Left cardiac atrium (tissue), 4 donors: ENCODE data around the gene PGK1. TPM values are rescaled to one million over a fixed set of nuclear protein-coding genes. Genes with fewer than 3 reads are reported as not detected.
A peak's percentile ranks its signal among the peaks of the same experiment; 100 is the strongest.
"Not testable (repeated sequence)": the region's sequence is repeated elsewhere in the genome, so short reads cannot be mapped to it uniquely, and the experiment has no call there.

Experiments used
- ATAC-seq, 2 donors: fragments of 200-7000 bp; cut with Tn5 transposase; one replicate each; pipeline ENCODE4 v1.9.1; 2020; ENCODE audit warnings: mild to moderate bottlenecking in 2 of 2, moderate library complexity in 2 of 2
- DNase-seq: peaks from one replicate; pipeline ENCODE4 v3.0.0-alpha.2; 2020
- intact Hi-C, 2 donors: fragments of 100-400 bp; cut with DNase I; formaldehyde crosslinking; loops; one replicate each; pipeline versions ENCODE4 v1.14.1 to v1.15.1; 2022 to 2023
- long read RNA-seq: library from polyadenylated mRNA; unstranded; transcript quantifications from one replicate; pipeline ENCODE4 v2.0.0, GENCODE V29; 2021
- total RNA-seq, 2 donors: library from RNA; stranded (reverse); fragmentation: NEBNext Ultra II Directional; extraction: Animal tissue kit (Norgen Biotek cat#: 25700); gene quantifications; one replicate each; pipeline ENCODE4 v1.2.1, GENCODE V29; 2021
- donor health status: DM: no; HTN: yes; CAD: no.
- donor health status: DM: no; HTN: yes; CAD: no; lungs with severe emphysema.
- donor health status: DM: yes; HTN: yes; CAD: no.
- donor health status: Dilated cardiomyopathy.

PGK1 gene
- 100 to 1,000 TPM; 346 to 453 TPM for total RNA-seq
- long read RNA-seq, full-length matches to known transcripts, result 1,215 of 1,277 reads
- long read RNA-seq, partial matches to known transcripts, result 41 of 1,277 reads
- long read RNA-seq, other reads (novel, unspliced or antisense), result 21 of 1,277 reads

DNA sequence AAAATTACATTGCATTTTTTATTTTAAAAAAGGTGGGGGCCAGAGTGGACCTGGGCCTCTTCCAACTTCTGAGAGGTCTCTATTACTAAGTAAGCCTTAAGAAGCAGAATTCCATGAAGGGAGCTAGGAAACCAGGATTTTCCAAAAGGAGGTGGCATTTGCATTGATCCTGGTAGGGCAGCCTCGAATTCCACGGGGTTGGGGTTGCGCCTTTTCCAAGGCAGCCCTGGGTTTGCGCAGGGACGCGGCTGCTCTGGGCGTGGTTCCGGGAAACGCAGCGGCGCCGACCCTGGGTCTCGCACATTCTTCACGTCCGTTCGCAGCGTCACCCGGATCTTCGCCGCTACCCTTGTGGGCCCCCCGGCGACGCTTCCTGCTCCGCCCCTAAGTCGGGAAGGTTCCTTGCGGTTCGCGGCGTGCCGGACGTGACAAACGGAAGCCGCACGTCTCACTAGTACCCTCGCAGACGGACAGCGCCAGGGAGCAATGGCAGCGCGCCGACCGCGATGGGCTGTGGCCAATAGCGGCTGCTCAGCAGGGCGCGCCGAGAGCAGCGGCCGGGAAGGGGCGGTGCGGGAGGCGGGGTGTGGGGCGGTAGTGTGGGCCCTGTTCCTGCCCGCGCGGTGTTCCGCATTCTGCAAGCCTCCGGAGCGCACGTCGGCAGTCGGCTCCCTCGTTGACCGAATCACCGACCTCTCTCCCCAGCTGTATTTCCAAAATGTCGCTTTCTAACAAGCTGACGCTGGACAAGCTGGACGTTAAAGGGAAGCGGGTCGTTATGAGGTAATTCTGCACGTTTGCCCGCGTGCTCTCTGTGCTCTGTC is at the start of gene PGK1:
PGK1 (plus strand) TSS at position 626 of the 824 bp plus-strand sequence; CDS start at position 719, 93 bp downstream.
- peak; percentile 96 for DNase-seq
- peak; percentile 97 to 99 for ATAC-seq
- intact Hi-C loops, result no loop called here

DNA sequence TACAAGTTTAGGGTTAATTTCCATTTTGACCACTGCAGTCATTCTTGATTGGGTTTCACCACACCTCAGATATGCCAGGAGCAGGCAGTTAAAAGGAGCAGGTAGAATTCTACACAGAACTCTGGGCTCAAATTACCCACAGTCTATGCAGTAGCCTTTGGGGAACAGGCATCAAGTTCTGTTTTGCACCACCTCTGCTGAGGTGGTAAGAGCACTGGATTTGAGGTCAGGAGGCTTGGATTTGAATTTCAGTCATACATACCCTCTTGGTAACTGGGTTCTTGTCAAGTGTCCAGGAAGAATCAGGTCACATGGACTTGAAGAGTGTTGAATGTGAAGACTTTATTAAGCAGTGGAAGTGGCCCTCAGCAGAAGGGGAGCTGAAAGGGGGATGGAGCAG is 40.4 kb upstream of the PGK1 start:
- ATAC-seq (no peak), DNase-seq (no peak)
- intact Hi-C loops, result no loop called here

DNA sequence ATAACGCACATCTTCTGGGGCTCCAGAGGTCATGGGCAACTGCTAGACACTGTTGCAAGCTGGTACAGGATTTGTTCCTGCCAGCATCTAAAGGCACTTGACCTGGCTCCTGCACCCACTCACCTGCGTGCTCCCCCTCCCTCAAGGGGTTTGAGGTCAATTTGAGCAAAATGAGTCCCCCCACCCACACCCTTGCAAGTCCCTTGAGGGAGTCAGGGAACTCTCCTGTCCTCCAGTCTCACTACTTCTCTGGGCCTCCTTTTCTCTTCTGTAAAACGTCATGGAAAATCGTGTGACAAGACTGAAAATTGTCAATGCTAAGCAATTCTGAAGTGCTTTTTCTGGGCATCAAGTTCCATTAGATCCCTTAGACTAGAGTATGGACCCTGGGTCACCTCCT is 39.9 kb upstream of the PGK1 start:
- DNase-seq (no peak), ATAC-seq (no peak)
- intact Hi-C loops, result no loop called here

DNA sequence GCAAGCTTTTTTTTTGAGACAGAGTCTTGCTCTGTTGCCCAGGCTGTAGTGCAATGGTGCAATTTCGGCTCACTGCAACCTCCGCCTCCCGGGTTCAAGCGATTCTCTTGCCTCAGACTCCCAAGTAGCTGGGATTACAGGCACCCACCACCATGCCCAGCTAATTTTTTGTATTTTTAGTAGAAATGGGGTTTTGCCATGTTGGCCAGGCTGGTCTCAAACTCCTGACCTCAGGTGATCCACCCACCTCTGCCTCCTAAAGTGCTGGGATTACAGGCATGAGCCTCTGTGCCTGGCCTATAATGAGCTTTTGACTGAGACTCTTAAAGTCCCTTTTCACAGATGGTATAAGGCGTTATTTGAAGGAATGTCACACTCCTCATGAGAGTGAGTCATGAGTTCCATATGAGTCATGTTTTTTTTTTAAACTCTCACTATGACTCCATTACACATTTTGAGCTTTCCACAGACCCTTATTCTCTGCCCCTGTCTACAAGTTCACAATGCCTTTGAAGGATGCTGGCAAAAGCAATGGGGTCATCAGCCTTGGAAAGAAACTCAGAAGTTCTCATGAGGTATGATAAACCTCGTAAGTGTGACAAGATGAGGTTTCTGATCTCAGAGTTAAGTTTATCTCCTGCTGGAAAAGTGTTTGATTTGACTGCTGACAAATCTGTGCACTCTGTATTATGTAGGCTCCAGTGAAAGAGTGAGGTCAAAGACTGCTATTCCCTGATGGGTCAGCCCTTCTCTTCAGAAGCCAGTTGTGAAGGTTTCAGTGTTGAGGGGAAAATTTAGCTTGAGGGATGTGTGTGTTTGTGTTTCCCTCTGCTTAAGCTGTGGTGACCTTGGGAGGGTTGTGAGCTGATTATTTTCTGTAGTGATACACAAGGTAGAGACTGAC is 39.1 kb upstream of the PGK1 start:
- DNase-seq, intact Hi-C loops: not testable (repeated sequence)
- ATAC-seq, result peak in 1 of 2 donors; percentile 89

DNA sequence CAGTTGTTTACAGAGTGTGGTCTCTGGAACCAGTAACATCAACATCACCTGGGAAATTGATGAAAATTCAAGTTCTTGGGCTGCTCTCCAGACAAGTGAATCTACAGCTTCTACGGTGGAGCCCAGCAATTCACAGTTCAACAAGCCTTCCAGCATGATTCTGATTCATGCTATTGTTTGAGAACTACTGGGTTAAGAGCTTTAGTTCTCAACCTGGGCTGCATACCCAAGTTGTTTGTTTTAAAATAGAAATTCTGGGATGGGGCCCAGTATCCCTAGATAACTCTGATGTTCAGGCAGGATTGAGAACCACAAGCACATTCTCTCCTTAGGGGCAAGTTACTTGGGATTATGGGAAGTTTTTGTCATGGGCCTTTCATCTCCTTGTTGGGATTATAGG is 37.9 kb upstream of the PGK1 start:
- no peak for ATAC-seq
- intact Hi-C loops, result no loop called here
- DNase-seq, result no peak

DNA sequence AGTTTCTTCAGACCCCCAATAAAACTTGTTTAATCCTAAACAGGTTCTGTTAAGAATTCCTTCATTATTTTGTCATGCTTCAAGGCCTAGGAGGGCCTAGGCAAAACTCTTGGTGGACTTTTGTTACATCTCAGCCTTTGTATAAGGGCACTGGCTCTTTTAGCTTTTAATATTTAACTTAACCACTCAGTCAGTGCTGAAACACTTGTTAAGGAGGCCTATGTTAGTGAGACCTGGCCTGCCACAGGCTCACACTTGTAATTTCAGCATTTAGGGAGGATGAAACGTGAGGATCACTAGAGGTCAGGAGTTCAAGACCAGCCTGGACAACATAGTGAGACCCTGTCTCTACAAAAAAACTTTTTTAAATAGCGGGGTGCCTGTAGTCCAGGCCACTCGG is 32.7 kb upstream of the PGK1 start:
- no peak for ATAC-seq
- DNase-seq, result no peak
- intact Hi-C loops, result no loop called here

DNA sequence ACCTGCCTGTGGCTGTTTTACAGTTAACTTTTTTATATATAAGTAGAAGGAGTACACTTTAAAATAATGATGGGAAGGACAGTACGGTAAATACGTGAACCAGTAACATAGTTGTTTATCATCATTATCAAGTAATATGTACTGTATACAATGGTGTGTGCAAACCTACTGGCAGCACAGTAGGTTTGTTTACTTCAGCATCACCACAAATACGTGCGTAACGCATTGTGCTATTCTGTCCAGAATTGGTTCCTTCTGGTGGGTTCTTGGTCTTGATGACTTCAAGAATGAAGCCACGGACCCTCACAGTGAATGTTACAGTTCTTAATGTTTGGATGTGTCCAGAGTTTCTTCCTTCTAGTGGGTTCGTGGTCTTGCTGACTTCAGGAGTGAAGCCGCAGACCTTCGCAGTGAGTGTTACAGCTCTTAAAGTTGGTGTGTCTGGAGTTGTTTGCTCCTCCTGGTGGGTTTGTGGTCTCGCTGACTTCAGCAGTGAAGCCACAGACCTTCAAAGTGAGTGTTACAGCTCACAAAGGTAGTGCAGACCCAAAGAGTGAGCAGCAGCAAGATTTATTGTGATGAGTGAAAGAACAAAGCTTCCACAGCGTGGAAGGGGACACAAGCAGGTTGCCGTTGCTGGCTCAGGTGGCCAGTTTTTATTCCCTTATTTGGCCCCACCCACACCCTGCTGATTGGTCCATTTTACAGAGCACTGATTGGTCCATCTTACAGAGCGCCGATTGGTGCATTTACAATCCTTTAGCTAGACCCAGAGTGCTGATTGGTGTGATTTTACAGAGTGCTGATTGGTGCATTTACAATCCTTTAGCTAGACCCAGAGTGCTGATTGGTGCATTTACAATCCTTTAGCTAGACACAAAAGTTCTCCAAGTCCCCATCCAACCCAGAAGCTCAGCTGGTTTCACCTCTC is 30.6 kb upstream of the PGK1 start:
- DNase-seq, ATAC-seq, intact Hi-C loops: not testable (repeated sequence)

DNA sequence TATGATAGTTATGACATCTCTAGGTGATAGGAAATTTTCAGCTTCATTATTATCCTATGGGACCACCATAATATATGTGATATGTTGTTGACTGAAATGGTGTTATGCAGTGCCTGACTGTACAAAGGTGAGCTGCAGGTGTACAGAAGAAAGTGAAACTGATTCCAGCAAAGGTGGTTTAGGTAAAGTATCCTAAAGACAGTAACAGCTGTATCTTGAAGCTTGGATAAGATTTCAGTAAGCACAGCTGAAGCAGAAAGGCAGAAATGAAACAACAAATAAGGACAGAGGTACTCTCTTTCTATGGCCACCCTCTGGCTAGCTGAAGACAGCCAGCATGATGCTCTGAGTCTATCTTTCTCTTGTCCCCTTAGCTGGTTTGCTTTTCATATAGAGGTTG is 30.0 kb upstream of the PGK1 start:
- DNase-seq, result no peak
- intact Hi-C loops, result no loop called here
- ATAC-seq, result no peak

DNA sequence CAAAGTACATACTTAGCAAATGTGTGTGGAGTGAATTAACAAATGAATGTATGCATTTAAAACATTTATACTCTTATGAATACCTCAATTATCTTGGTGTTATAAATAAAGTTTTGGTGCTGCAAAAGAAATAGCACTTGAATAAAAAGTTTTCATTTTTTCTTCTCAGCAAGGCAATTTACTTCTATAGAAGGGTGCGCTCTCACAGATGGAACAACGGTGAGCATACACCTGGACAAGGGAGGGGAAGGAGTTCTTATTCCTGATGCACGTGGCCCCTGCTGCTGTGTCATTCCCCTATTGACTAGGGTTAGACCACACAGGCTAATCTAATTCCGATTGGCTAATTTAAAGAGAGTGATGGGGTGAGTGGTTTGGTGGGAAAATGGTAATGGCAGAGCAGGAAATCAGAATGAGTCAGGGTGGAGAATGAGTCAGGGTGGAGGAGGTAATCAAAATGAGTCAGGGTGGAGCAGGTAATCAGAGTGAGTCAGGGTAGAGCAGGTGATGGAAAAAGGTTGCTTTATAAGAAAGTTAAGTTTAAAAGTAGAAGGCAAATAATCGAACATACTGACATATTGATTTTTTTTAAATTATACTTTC is 28.2 kb upstream of the PGK1 start:
- intact Hi-C loops, result no loop called here
- ATAC-seq, result no peak
- DNase-seq, result no peak

DNA sequence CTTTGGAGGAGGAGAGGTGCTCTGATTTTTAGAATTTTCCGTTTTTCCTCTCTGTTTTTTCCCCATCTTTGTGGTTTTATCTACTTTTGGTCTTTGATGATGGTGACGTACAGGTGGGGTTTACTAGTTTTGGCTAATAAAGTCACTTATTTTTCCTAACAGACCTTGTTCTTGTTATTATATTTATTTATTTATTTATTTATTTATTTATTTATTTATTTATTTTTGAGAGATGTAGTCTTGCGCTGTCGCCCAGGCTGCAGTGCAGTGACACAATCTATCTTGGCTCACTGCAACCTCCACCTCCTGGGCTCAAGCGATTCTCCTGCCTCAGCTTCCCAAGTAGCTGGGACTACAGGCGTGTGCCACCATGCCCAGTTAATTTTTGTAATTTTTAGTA is 22.6 kb upstream of the PGK1 start:
- DNase-seq, intact Hi-C loops, ATAC-seq: not testable (repeated sequence)

DNA sequence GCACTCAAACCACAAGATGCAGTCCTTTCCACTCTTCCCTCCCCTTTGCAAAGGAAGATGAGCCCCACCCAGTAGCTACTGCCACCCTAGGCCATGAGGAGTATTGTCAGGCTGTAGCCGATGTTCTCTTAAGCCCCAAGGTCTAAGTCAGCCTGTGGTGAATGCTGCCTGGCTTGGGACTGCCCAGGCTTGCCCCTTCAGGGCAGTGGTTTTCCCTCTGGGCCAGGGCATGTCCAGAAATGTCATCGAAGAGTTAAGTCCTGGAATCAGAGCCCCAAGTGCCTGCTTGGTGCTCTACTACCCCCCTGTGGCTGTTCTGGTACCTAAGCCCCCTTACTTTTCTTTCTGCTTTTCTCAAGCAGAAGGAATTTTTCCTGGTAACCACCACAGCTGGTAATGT is 11.8 kb upstream of the PGK1 start:
- ATAC-seq (no peak), DNase-seq (no peak)
- intact Hi-C loops, result no loop called here

DNA sequence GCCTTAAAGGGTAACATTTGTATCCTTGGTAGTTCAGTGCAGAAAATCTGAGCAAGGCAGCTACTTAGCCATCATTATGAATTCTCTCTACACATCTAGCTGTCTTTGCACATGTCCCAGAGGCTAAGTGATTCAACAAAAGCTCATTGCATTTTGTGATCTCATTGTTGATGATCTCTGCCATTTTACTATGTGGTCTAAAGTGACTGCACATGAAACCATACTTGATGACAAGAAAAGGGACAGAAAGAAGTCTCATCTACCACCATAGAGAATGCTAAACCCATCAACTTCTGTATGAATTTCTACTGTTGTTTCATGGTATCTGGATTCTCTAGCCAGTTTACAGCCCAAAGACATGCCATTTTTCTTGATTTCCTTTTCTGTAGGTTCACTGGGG is 5.9 kb upstream of the PGK1 start:
- intact Hi-C loops, result no loop called here
- no peak for ATAC-seq
- DNase-seq, result no peak

DNA sequence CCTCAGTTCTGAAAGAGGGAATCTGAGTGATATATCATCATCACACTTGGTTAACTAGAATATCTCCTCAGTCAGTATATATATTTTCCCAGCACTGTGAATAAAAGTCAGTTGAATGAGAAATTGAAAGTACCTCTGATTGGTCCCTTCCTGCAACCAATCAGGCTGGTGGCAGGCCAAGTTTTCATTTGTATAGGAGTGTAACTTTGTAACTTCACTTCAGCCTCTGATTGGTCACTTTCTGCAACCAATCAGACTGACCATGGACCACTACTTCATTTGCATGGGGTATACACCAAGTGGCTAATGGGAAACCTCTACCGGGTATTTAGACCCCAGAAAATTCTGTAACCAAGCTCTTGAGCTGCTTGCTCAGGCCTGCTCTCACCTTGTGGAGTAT is 2.0 kb upstream of the PGK1 start:
- ATAC-seq (no peak), DNase-seq (no peak)
- intact Hi-C loops, result no loop called here

DNA sequence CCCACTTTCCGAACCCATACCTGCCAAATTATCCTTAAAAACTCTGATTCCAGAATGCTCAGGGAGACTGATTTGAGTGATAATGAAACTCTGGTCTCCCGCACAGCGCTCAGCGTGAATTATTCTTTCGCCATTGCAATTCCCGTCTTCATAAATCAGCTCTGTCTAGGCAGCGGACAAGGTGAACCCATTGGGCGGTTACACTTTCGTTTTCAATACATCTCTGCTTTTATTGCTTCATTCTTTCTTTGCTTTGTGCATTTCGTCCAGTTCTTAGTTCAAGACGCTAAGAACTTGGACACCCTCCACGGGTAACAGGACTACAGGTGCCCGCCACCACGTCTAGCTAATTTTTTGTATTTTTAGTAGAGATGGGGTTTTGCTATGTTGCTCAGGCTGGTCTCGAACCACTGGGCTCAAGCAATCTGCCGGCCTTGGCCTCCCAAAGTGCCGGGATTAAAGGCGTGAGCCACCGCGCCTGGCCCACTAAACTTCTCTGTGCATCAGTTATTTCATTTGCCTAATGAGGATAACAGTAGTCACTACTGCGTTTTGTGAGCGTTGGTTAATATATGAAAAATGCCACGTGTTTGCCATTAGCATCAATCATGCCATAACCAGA is 936 bp upstream of the PGK1 start:
- ATAC-seq, result no peak
- intact Hi-C loops, result no loop called here
- DNase-seq, result no peak

DNA sequence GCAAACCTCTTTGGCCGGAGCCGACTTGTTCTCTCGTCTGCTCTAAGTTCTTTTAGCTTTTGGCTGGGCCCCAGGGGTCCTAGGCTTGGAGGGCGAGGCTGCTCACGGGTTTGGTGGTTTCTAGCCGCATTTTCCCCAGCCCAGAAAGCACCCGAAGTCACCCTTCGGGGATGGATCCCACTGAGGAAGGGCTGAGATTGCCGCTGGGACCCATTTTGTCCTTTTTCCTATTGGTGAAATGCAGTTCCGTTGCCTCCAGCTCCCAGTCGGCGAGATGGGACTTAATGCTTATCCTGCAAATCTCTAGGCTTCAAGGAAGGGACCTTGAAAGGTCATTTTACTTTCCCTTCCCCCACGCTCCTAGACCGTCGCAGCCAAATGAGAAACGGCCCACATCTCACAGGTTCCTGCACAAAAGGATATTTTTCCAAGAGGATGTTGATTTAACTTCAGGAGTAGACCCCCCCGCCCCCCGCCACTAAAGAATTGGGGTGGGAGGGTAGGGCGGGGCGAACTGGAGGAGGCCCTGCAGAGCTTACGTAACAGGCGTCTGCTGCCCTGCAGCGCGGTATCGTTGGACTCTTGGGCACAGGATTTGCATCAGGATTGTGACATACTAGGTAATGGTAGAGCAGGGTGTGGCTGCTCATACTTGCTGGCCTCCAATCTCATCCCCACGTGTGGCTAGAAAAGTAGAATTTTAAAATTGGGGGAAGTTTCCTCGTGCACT is 564 bp downstream of the PGK1 start:
- DNase-seq (peak; percentile 48), ATAC-seq (peak; percentile 55 to 68)
- intact Hi-C loops, result no loop called here

DNA sequence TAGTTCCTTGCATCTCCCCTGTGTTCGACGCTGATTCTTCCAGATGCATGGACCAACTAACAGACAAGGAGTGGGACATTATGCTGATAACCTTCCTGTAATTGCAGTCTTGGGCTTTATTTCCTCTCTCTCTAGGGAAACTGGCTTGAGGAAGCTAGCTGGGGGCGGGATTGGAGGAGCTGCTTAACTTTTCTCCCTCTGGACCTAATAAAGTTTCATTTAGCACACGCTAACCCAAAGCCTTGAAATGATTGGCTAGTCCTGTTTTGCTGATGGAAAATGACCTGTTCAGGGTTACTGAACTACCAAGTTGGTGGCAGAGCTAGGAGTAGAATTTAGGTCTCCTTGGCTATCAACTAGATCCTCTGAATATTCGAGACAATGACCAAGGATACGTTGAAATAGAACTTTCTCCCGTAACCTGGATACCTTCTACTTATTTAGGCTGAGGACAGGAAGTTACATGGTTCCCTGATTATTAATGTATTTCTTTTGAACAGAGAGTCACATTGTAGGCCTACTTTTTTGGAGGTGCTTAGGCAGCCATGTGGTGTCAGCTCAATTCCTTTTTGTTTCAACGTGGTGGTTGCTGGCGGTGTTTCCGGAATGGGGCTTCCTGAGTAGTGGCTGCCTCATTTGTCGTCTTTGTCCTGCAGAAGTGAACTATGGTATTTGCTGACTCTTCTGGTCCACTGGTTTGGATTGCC is 2.0 kb downstream of the PGK1 start:
- intact Hi-C loops, result no loop called here
- no peak for ATAC-seq
- DNase-seq, result no peak

DNA sequence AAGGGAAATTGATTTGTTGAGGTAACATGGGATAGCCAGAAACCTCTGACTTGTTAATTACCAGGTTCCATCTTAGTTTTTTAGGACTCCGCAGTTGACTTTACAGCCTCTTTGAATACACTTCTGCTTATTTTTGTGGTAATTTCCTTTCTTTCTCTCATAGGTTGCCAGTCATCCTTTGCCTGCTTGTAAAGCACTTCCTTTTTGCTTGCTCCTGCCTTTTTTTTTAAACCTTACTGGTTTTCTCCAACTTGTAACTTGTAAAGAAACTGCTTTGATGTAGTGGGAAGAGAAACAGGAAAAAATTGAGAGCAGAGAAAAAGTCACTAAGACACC is 2.6 kb downstream of the PGK1 start:
- intact Hi-C loops, result no loop called here
- DNase-seq, result no peak
- no peak for ATAC-seq
